ENCODE measurements around the gene ERICH6. TPM values are rescaled to one million over a fixed set of nuclear protein-coding genes. Genes with fewer than 3 reads are reported as not detected.

ERICH6 gene
- total RNA-seq, result not detected

DNA sequence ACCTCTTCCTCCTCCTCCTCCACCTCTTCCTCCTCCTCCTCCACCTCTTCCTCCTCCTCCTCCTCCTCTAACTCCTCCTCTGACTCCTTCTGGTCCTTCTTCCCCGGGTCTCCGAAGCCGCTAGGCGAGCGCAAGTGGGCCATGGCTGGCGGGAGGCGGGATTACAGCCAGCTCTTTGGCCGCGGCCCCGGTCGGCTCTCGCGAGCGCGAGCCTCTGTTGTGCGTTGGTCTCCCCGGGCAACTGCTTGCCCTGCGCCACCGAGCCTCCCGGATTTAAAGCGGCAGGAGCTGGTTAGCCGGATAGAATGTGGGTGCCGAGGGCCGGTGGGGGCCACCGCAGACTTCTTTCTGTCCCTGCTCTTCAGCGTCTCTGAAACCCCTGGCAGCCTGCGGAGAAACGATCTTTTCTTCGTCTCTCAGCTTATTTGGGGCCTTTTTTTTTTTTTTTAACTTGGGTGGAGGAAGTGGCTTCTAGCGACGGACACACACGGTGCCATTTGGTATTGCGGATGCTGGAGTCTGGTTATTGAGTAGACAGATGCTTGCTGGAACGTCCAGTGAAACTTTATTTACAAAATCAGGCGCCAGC lies at the start of gene ERICH6:
Gene ERICH6, minus strand, starts transcription at position 165 of the 589 bp plus-strand sequence. Its CDS starts 22 bp downstream, at position 143.
- DNase-seq, result peak; percentile 95

DNA sequence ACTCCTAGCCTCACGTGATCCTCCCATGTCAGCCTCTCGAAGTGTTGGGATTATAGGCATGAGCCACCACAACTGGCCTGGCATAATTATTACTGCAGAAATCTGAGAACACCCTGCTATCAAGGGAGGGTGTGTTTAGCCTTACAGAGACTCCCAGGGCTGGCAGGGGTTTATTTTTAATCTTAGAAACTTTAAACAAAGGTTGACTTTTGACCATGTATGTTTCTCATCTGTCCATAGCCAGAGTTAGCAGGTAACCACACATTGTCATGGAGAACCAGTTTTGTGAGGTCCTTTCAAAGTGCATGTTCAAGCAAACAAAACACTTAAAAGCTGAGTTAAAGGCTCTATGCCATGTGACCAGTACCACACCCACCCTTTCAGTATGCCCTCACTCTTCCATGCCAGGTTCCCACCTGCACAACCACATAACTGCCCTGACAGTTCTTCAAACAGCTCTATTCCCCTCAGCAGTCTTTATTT lies 48.1 kb upstream of the ERICH6 start:
- DNase-seq, result peak; percentile 52

DNA sequence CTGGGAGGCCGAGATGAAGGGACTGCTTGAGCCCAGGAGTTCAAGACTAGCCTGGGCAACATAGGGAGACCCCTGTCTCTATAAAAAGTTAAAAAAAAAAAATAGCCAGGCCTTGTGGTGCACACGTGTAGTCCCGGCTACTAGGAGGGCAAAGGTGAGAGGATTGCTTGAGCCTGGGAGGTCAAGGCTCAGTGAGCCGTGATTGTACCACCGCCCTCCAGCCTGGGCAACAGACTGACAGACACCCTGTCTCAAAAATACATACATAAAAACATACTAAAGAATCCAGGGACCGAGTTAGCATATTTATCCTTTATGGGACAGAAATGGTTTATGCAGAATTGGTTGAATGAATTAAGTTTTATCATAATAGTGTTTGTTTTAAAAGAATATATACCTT lies 45.5 kb upstream of the ERICH6 start:
- DNase-seq, result no peak

DNA sequence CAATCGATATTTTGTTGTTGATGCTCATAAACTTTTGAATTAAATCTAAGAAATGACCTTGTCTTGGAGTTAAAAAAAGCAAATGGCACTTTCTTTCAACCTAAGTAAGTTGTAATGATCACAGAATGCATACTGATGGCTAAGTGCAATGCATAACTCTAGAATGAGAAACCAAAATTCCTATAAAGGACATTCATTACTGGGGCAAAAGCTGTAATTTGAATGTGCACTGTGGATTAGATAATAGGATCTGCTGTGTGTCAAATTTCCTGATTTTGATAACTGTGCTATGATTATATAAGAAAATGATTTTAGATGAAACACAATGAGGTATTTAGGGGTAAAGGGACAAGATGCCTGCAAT lies 44.9 kb upstream of the ERICH6 start:
- no peak for DNase-seq

DNA sequence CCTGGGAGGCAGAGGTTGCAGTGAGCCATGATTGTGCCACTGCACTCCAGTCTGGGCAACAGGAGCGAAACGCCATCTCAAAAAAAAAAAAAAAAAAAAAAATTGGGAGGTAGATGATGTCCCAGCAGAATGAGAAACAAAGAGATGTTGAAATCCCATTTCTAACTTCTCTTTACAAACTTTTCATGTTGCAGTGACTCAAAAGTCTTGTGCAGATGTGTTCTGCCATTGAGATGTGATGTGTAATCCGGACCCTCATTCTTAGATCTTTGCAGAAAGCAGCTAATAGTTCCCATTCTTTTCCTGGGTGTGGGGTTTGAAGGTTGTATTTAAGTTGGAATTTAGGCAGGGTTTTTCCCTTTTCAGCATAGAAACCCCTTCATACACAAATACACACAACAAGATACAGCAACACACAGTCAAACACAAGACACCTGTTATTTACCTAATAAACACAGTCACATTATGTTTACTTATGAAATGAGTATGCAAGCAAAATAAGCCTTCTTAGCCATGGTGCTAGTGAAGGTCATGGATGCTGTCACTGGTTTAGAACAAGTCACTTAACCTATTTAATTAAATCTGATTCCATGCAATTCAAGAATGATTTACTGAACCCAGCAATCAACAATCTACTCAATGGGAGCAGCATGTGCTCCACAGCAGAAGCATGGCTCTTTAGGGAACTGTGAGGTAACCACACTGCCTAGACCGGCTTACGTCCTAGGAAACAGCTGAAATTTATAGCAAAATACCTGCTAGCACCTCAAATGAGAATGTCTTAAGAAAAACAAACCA lies 44.4 kb upstream of the ERICH6 start:
- DNase-seq, result no peak

DNA sequence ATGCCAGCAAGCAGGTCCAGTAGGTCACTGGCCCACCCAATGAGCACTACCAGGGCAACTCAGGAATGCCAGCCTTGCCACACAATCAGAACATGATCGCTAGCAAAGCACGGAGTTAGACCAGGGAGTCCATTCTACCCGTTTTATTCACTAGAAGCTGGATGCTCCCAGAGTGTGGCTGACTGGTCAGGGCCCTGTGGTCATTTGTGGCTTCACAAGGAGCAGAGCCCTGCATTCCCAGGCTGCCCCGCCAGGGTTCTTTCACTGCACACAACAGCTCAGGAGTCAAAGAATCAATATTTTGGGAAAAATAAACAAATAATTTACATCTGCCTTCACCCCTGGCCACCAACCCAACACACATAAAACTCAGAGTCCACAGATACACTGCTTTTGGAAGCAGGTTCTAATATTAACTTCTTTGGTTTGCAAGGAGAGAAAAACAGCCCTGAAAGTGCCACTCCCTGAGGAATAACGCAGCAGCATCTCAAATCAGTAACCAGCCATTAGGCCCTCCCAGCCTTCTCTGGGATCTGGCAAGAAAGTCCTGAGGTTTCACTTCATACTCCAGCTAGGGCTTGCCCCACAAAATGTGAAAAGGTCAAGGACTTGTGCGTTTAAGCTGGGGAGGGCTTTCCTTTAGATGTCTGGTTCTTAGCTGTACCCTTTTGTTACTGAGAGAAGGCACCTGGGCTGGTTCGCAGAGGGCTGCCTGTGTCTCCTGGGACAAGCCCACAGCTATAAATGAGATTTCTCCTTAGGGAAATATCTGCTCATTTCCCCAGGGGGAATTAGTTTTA lies 43.3 kb upstream of the ERICH6 start:
- DNase-seq, result no peak

DNA sequence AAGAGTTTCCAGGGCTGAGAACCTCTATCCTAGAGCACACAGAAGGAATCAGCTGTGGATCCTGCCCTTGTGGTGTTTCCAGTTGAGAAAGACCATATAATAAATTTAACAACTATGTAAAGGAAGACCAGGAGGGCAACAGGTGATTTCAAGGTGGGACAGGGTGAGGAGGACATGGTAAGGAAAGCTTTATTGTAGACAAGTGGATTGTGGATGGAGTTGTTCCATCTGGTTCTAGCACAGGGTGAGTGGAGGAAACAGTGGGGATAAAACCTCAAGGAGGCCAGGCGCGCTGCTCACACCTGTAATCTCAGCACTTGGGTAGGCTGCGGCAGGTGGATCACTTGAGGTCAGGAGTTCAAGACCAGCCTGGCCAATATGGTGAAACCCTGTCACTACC lies 42.1 kb upstream of the ERICH6 start:
- DNase-seq, result no peak

DNA sequence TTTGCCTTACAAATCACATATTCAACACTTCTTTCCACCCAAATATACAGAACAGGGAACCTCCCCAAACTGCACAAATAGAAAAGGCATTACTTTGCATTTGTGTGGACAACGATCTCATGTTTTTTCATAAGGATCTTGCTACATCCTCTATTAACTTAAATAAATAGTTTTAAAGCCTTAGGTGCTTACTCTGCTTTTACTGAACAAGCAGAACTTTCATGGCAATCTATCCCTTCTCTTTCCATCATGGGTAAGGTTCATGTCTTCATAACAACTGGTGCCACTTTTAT lies 41.1 kb upstream of the ERICH6 start:
- no peak for DNase-seq

DNA sequence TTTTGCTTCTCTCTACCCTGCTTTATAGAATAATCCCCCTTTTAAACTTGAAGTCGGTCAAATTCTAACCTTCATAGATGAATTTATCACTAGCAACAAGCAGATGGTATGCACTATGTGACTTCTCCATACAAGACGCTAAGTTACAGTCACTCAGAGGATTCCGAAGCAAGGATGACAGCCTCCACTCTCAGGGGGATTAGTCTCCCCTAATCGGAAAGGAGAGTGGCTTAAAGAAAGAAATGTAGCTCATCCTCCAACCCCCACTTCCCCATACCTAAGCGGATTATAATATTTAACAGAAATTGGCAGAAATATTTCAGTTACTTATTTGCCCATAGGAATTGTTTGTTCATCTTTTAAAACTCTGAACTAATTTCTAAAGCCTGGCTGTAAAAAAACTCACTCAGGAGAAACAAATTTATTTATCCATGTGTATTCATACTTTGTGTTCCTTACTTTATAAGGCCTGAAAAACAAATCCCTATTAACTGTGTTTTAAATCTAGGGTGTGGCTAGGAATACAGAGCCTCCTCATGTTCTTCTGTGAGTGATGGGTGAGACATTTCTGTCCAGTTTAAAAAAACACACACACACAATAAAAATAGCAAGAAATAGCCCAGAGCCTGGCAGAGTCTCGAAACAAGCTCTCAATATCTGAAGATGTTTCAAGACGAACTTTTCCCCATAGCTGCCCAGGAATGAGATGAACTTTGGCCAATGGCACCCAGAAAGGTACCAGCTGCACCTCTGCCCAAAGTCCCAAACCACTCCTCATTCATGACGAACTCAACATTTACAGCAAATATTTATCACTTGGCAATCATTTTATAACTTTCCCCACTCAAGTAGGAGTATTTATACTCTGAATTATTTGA lies 40.6 kb upstream of the ERICH6 start:
- no peak for DNase-seq

DNA sequence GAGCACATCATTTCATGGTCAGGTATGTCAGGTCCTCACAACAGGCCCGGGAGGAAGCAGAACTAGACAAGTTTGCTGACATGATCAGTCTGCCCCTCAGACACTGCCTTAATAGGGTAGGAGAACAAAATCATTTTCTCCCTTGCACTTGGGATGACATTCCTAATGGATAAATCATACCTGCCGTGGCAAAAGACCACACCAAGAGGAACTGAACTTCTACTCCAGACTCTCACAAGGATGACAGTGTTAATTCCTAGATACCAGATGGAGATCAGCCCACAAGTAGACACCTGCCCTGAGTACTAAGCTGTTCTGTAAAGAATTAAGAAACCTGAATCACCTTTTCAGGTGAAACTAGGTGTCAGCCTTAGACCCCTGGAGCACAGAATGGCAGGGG lies 39.8 kb upstream of the ERICH6 start:
- DNase-seq, result no peak

DNA sequence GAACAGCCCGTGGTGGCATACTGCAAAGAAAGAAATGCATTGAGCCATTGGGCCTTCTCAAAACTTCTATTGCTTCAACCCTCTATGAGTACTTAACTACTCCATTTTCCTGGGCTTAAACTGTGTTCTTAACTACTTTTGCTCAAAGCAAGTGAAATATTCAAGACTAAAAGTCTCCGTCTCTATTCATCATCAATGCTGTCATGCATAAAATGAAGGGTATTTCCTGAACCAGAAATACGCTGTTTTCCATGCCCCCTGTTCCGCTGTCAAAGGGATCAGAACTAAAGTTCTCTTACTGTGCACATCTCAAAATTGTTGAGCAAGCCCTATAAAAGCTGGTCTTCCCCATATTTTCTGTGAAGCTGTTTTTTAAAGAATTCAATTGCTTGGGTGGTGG lies 39.0 kb upstream of the ERICH6 start:
- no peak for DNase-seq

DNA sequence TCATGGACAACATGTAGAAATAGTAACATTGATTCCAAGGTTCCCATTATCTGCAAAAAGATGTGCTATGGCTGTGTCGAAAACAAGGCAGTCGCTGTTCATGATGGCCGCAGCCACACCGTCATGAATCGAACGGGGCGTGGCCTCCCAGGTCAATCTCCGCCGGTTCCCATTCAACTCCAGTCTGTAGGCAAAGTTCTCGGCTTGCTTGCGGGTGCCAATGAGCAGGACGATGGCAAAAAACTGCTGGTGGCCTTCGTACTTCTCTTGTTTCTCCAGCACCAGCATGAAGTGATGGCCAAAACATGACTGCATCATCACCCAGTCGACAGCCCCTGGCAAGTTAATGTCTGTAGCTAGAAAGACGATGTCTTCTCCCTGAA lies 38.4 kb upstream of the ERICH6 start:
- DNase-seq, result no peak

DNA sequence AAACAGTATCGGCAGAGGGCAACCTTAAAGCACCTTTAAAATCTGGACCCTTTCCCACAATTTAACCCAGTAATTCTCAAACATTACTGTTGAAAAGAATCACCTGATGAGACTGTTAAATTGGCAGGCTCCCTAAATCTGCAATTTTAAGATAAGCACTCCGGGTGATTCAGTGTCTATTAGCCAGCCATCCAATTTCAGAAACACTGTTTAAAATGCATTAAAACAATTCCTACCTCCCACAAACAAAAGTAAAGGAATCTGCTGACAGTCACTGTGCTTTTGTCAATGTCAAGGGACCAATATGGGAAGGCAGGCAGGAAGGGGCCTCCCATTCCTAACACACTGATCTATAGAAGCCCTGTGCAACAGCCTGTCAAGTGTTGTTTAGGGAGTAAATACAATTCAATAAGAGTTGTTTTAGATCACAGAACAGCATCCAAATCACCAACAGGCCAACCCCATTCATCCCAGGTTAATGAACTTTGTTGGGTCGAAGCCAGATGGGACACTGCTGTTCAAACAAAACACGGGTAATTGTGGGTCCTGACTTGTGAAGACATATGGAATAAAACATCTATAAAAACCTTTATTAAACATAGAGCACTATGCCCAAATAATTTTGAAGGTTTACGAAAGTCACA lies 37.9 kb upstream of the ERICH6 start:
- DNase-seq, result no peak

DNA sequence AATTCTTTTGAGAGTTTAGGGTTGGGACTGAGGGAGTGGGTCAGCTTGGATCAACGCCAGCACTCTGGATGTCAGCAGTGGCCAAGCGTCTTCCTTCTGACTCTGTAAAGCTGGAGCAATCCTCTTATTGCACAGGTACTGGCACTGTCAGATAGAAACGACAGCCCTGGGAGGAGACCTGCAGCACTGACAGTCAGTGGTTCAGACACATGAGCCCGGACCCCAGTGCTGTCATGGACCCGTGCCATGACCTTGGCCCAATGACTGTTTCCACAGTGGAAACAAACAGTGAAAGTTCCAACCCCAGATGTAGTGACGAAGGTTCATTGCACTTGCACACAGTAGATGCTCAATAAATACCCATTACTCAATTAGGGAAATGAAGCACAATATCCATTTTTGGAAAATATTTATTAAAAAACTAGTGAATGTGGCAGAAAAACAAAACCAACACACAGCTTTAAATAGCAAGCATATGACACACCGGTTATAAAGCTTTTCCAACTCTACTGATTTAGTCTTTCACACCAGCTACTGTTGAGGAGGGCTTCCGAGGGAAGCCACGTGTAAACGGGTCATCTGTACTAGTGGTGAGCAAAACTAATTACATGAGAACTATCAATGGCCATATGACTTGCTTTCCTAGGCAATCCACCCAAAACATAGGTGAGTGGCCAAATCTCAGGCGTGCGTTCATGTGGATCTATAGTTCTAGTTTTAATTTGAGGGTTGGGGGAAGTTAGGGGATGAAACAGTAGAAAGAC lies 37.2 kb upstream of the ERICH6 start:
- no peak for DNase-seq

DNA sequence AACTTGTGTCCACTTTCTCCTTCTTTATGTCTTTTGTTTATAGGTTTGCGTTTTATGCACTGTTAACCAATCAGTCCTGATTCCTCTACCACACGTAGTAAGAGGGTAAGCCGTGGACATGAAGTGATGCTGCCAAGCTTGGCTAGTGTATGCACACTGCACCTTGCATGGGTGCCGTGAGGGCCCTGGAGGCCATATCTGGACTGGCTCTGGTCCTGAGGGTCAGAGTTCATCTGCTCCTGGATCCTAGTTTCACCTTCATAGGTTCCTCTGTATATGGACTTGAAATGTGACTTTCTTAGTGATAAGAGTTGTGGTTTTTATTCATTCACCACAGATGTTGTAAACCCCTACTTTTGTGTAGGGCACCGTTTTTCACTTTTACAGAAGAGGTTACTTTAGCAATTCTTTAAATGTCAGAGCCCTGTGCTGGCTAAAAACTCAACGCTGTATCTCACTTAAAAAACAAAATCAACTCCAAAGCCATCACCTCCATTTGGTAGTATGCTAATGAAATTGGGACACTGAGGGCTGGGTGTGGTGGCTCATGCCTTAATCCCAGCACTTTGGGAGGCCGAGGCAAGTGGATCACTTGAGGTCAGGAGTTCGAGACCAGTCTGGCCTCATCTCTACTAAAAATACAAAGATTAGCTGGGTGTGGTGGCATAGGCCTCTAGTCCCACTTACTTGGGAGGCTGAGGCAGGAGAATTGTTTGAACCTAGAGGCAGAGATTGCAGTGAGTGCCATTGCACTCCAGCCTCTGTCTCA lies 36.3 kb upstream of the ERICH6 start:
- no peak for DNase-seq

DNA sequence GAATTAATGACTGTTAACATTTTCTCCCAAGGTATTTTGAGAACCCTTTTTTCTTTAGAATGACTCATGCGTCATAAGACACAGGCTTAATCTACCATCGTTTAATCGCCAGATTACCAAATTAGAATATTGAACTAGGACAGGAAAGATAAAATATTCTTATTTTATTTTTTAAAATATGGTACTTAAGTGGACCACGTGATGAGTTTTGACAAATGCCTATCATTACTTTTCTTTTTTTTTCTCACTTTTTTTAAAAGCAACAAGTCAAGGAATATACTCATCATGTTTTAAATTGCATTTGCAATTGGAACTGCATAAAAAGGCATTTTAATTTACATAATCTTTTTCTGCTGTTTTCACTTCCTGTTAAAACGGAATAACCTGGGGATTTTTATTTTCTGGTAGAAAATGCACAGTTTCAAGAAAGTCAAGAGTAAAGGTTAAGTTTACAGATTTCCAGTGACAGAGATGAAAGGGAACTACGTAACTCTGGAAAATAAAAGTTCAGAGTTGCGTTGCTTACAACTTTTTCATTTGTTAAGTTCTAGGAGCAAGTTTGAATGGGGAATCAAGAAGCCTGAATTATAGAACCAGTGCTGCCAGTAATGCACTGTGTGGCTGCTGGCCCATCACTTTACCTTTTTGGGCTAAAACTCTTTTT lies 35.6 kb upstream of the ERICH6 start:
- DNase-seq, result no peak

DNA sequence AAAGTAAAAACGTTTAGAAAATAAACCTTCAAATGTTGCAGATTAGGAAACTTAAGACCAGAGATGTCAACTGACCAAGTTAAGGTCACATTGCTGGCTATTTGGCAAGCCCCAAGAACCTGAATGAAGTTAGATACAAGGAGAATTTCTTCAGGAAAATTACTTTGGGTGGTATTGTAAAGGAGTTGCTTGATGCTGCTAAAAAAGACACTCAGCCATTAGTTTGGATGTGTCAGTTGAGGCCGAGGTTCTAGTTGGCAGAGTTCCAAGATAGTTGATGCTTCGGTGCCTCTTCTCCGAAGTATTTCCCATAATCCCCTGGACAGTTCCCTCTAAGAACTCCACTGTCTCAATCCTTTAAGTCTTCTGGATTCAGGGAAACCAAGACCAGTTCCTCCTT lies 35.0 kb upstream of the ERICH6 start:
- DNase-seq, result no peak

DNA sequence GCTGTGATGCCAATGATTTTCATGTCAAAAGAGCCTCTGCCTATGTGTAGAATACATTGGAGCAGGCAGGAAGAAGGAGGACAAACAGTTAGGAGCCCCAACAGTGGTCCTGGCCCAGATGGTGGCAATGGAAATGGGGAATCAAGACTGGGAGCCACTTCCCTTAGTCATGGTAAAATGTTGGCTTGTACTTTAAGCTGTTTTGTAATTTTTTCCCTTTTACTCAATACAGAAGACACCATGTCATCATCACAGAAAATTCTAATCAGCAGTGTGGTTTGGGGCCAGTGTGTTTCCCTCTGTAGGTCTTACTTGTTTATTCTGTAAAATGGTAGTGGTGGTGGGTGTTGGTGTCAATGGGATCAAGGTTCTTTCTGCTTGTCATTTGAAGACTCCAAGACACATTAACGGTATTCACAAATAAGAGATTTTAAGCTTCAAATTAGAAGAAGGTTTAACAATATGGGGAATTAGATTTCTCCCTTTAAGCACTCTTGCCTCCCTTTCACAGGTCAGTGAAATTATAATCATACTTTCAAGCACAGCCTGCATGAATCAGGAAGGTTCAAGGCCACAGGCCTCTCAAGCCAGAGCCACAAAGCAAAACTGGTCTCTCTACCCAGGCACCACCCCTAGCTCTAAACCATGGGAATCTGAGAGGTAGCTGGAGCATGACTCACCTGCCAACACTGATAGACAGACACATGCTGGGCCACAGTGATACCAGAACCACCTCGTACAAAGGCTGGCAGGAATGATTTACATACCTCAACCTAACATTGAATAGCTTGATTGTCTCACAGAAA lies 34.4 kb upstream of the ERICH6 start:
- DNase-seq, result no peak

Measured in tongue (tissue), 2 donors.